Mucosa of rectum (tissue), 2 donors: ENCODE measurements around the gene ZNF549.
"Not testable (repeated sequence)": the region's sequence is repeated elsewhere in the genome, so short reads cannot be mapped to it uniquely, and the experiment has no call there.

Experiments used
- H3K27ac ChIP-seq, 2 donors: one replicate each; pipeline ENCODE4 v1.7.0; 2013; ENCODE audit warnings: inconsistent platforms in 2 of 2, low read depth in 2 of 2, low read length in 2 of 2
- H3K27me3 ChIP-seq, 2 donors: one replicate each; pipeline ENCODE4 v1.7.0; 2013; ENCODE audit warnings: low read length in 2 of 2; ENCODE audit not compliant: control insufficient read depth in 2 of 2, insufficient read depth in 2 of 2
- H3K36me3 ChIP-seq, 2 donors: one replicate each; pipeline ENCODE4 v1.7.0; 2013; ENCODE audit warnings: low read length in 2 of 2; ENCODE audit not compliant: control insufficient read depth in 2 of 2, insufficient read depth in 2 of 2
- H3K4me1 ChIP-seq, 2 donors: one replicate each; pipeline ENCODE4 v1.7.0; 2013; ENCODE audit warnings: low read length in 2 of 2, mild to moderate bottlenecking in 1 of 2; ENCODE audit not compliant: control insufficient read depth in 2 of 2, insufficient read depth in 2 of 2
- H3K4me3 ChIP-seq, 2 donors: one replicate each; pipeline ENCODE4 v1.7.0; 2013; ENCODE audit warnings: low read length in 2 of 2
- H3K9ac ChIP-seq, 2 donors: one replicate each; pipeline ENCODE4 v1.7.0; 2013; ENCODE audit warnings: low read length in 2 of 2, low read depth in 1 of 2, mild to moderate bottlenecking in 1 of 2
- H3K9me3 ChIP-seq, 2 donors: one replicate each; pipeline ENCODE4 v1.7.0; 2013; ENCODE audit warnings: low read length in 2 of 2; ENCODE audit not compliant: control insufficient read depth in 2 of 2
- donor health status: healthy.
- donor health status: Normal muscosa, but diverticular disease.

Gene ZNF549

DNA sequence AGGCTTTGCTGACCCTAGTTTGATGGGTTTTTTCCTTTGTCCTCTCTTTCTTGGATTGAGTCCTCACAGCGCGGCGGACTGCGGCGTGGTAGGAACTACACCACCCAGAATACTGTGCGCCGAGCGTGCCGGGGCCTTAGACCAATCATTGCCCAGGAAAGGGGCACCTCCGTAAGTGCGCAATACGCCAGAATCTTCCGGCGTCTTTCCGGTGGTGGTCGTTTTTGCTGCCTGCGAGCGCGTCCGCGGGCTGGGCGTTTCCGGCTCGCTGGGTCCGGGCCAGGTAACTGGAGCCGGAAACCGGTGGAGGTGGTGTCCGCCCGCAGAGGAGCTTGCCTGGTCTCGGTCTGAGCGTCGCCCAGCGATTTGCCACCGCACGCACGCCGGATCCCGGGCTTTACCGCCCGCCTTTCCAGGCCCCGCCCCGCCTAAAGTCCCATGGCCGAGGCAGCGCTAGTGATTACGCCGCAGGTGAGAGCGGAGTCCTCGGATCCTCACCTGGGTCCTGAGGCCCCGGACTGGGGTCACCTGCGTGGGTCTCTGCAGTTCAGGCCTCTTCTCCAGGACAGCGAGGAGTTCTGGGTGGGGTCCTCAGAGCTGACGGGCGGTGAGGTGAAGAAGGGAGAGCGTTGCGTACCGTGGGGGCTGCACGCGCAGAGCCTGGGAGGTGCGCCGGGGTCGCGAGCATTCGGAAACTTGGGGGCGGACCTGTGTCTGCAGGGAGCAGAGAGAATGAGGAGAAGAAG, at the start of gene ZNF549:
Gene ZNF549 (plus strand): TSS at position 221 of the 746 bp plus-strand sequence. CDS start 218 bp downstream, at position 439.
- Histone ChIP-seq H3K4me3 (peak within 1 kb of the TSS; percentile 84 to 88), H3K4me1 (peaks cover 4 to 7% of the 10 kb centered on the region in 2 donors), H3K9me3 (peaks cover 0 to 8% of the 10 kb centered on the region in 2 donors), H3K36me3 (peaks cover 12% of the 10 kb centered on the region in 2 donors), H3K9ac (peak within 1 kb of the TSS; percentile 72 to 83), H3K27ac (peak within 1 kb of the TSS; percentile 74 to 85), H3K27me3 (no peaks in the 10 kb centered on the region)

GRCh38 chr19:57487477-57488298, 39.5 kb upstream of the ZNF549 start, which contains the start of gene ZNF419:
Gene ZNF419, plus strand, starts transcription at chr19:57487750. Its CDS starts 201 bp downstream, at chr19:57487951.
- Histone ChIP-seq H3K36me3 (peaks cover 8 to 14% of the 10 kb centered on the region in 2 donors), H3K27ac (peak within 1 kb of the TSS; percentile 52 to 63), H3K9ac (peak within 1 kb of the TSS; percentile 42 to 90), H3K9me3 (peaks cover 9 to 14% of the 10 kb centered on the region in 2 donors), H3K4me3 (peak within 1 kb of the TSS; percentile 75 to 87)
- not testable (repeated sequence) for H3K4me1 ChIP-seq, H3K27me3 ChIP-seq

DNA sequence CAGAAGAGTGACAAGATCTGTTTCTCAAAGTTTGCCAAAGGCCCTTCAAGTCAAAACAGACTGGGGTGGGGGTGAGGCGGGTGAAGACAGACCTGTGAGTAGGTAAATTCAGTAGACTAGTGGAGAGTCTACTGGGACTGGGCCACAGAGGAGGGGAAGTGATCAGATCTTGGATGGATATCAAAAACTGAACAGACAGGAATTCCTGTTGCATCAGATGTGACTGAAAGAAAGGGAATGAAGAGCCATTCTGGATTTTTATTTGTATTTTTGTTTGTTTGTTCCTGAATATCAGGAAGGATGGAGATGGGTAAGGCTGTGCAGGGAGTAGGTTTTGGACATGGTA, 38.9 kb upstream of the ZNF549 start:
- not testable (repeated sequence) for H3K9ac ChIP-seq, H3K27ac ChIP-seq, H3K4me1 ChIP-seq, H3K27me3 ChIP-seq
- Histone ChIP-seq H3K9me3 (peaks cover 9 to 19% of the 10 kb centered on the region in 2 donors), H3K36me3 (peaks cover 13 to 20% of the 10 kb centered on the region in 2 donors), H3K4me3 (peak overlapping the region in 1 of 2 donors; percentile 52)

DNA sequence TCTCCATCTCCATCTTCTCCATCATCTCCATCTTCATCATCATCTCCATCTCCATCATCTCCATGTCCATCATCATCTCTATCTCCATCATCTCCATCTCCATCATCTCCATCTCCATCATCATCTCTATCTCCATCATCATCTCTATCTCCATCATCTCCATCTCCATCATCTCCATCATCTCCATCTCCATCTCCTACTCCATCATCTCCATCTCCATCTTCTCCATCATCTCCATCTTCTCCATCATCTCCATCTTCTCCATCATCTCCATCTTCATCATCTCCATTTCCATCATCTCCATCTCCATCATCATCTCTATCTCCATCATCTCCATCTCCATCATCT, 27.9 kb upstream of the ZNF549 start:
- not testable (repeated sequence) for H3K9ac ChIP-seq, H3K4me1 ChIP-seq, H3K27me3 ChIP-seq, H3K27ac ChIP-seq
- Histone ChIP-seq H3K4me3 (peak overlapping the region in 1 of 2 donors; percentile 70), H3K9me3 (peaks cover 10 to 13% of the 10 kb centered on the region in 2 donors), H3K36me3 (peaks cover under 1 to 10% of the 10 kb centered on the region in 2 donors)

DNA sequence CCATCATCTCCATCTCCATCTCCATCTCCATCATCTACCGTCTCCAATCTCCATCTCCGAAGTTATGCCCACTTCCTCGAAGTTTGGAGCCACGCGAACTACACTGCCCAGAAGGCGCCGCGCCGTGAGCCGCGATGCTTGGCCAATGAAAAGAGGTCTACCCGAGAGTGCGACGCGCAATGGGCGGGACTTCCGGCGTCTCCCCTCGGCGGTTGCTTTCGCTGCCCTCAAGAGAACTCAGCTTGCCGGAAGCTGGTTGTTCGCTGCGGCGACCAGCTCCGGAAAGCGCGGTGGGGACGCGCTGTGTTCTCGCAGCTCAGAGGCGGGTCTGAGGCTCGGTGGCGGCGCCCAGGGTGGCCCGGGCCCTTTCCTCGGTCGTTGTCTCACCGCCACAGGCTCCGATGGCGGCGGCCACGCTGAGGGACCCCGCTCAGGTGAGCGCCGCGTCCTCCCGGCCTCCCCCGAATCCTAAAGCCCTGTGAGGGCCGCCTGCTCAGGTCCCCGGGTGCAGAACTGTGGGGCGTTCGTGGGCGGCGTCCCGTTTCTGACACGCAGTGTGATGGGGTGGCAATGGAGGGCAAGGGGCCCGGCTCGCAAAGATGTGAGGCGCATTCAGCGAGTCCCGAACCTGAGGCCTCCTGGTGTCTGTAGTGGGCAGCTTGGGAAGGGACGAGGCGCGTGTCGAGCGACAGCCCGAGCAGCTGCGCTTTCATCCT, 27.3 kb upstream of the ZNF549 start, which contains the start of gene ZNF773:
Gene ZNF773 (plus strand): TSS at position 259 of the 716 bp plus-strand sequence. CDS start 143 bp downstream, at position 402.
- peaks cover 0 to 13% of the 10 kb centered on the region in 2 donors for H3K36me3 ChIP-seq
- H3K27me3 ChIP-seq, H3K4me1 ChIP-seq: not testable (repeated sequence)
- H3K9ac ChIP-seq = peak within 1 kb of the TSS; percentile 41 to 78
- H3K27ac ChIP-seq = peak within 1 kb of the TSS; percentile 65 to 77
- H3K9me3 ChIP-seq = peaks cover 10 to 12% of the 10 kb centered on the region in 2 donors
- peak within 1 kb of the TSS; percentile 57 to 70 for H3K4me3 ChIP-seq

DNA sequence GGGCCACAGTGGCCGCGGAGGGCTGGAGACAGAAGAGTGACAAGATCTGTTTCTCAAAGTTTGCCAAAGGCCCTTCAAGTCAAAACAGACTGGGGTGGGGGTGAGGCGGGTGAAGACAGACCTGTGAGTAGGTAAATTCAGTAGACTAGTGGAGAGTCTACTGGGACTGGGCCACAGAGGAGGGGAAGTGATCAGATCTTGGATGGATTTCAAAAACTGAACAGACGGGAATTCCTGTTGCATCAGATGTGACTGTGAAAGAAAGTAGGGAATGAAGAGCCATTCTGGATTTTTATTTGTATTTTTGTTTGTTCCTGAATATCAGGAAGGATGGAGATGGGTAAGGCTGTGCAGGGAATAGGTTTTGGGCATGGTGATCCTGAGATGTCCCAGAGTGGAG, 26.8 kb upstream of the ZNF549 start:
- Histone ChIP-seq H3K9me3 (peaks cover 12% of the 10 kb centered on the region in 2 donors), H3K36me3 (peaks cover 3 to 16% of the 10 kb centered on the region in 2 donors), H3K4me3 (peak overlapping the region in 1 of 2 donors; percentile 48)
- H3K27ac ChIP-seq, H3K9ac ChIP-seq, H3K27me3 ChIP-seq, H3K4me1 ChIP-seq: not testable (repeated sequence)

GRCh38 chr19:57506163-57506562, 21.0 kb upstream of the ZNF549 start:
- no peaks in the 10 kb centered on the region for H3K27me3 ChIP-seq
- no peak overlapping the region for H3K27ac ChIP-seq
- H3K4me1 ChIP-seq = no peaks in the 10 kb centered on the region
- H3K9me3 ChIP-seq = peaks cover 13 to 17% of the 10 kb centered on the region in 2 donors
- H3K9ac ChIP-seq = no peak overlapping the region
- H3K4me3 ChIP-seq = no peak overlapping the region
- peaks cover 25 to 36% of the 10 kb centered on the region in 2 donors for H3K36me3 ChIP-seq

GRCh38 chr19:57511484-57511883, 15.7 kb upstream of the ZNF549 start:
- H3K4me3 ChIP-seq = no peak overlapping the region
- H3K9me3 ChIP-seq = peaks cover 16 to 25% of the 10 kb centered on the region in 2 donors

GRCh38 chr19:57512845-57513244, 14.3 kb upstream of the ZNF549 start:
- no peak overlapping the region for H3K4me3 ChIP-seq

More at GRCh38 chr19:57511484-57511883, 15.7 kb upstream of the ZNF549 start:
- H3K9ac ChIP-seq = no peak overlapping the region
- H3K27me3 ChIP-seq = no peaks in the 10 kb centered on the region
- H3K36me3 ChIP-seq = peaks cover 11 to 14% of the 10 kb centered on the region in 2 donors
- no peak overlapping the region for H3K27ac ChIP-seq
- no peaks in the 10 kb centered on the region for H3K4me1 ChIP-seq

More at GRCh38 chr19:57512845-57513244, 14.3 kb upstream of the ZNF549 start:
- Histone ChIP-seq H3K36me3 (peaks cover 0 to under 1% of the 10 kb centered on the region in 2 donors), H3K27ac (no peak overlapping the region), H3K9me3 (peaks cover 12 to 16% of the 10 kb centered on the region in 2 donors), H3K9ac (no peak overlapping the region), H3K27me3 (no peaks in the 10 kb centered on the region), H3K4me1 (no peaks in the 10 kb centered on the region)
